Transverse colon (tissue), 4 donors: Measurements from ENCODE around the gene C20orf96. TPM values are rescaled to one million over a fixed set of nuclear protein-coding genes. Genes with fewer than 3 reads are reported as not detected.

Experiments
- DNase-seq: peaks from one replicate; pipeline ENCODE4 v3.0.0-alpha.2; 2019
- H3K27ac ChIP-seq, 4 donors: fragments of 200-600 bp; sonication (generic); 2 replicates each; pipeline ENCODE4 v1.5.1; 2016 to 2018; ENCODE audit warnings: inconsistent platforms in 4 of 4
- H3K27me3 ChIP-seq: fragments of 200-600 bp; sonication (generic); 2 replicates; pipeline ENCODE4 v1.5.1; 2017; ENCODE audit warnings: inconsistent platforms
- H3K36me3 ChIP-seq, 4 donors: fragments of 200-600 bp; sonication (generic); 2 replicates each; pipeline ENCODE4 v1.5.1; 2017 to 2019; ENCODE audit warnings: inconsistent platforms in 4 of 4
- H3K4me1 ChIP-seq, 4 donors: fragments of 200-600 bp; sonication (generic); 2 replicates each; pipeline ENCODE4 v1.5.1; 2017 to 2020; ENCODE audit warnings: inconsistent platforms in 4 of 4
- H3K4me3 ChIP-seq, 4 donors: fragments of 200-600 bp; sonication (generic); 1 replicate in 1 of 4; 2 replicates in 3 of 4; pipeline versions ENCODE4 v1.5.1 to v1.6.1; 2017 to 2019; ENCODE audit warnings: inconsistent platforms in 4 of 4
- H3K9me3 ChIP-seq, 2 donors: fragments of 200-600 bp; sonication (generic); 2 replicates each; pipeline ENCODE4 v1.5.1; 2017 to 2019; ENCODE audit warnings: inconsistent platforms in 2 of 2
- EP300 ChIP-seq: sonication (generic); formaldehyde crosslinking; IDR thresholded peaks from one replicate; pipeline ENCODE4 v1.6.1; 2017; ENCODE audit warnings: antibody characterized with exemption, low read depth
- POLR2A ChIP-seq: fragments of 450-650 bp; IDR thresholded peaks from one replicate; pipeline ENCODE4 v1.6.1; 2016; ENCODE audit warnings: antibody characterized with exemption, mild to moderate bottlenecking, moderate library complexity
- POLR2AphosphoS5 ChIP-seq, 3 donors: sonication (generic); formaldehyde crosslinking; IDR thresholded peaks; one replicate each; pipeline ENCODE4 v1.6.1; 2016; ENCODE audit warnings: antibody characterized with exemption in 3 of 3
- WGBS, 2 donors: methylation state at CpG; one replicate each; pipeline ENCODE4 v1.1.5; 2018; ENCODE audit warnings: low coverage in 1 of 2; 5-methylcytosine and 5-hydroxymethylcytosine counted together
- in situ Hi-C, 4 donors: fragments of 200-750 bp; cut with MboI; loops; one replicate each; pipeline versions ENCODE4 v1.15.0 to v1.15.1; 2017; ENCODE audit warnings: low sequenced_read_pairs in 3 of 4, low pct_ligation_motif_present in 1 of 4, low pct_unique_long_range_greater_than_20kb in 1 of 4
- intact Hi-C: fragments of 100-400 bp; cut with DNase I; formaldehyde crosslinking; loops from one replicate; pipeline ENCODE4 v1.15.1; 2023; ENCODE audit warnings: low total_unique reads
- total RNA-seq, 4 donors: library from RNA; depleted of rRNA; stranded (reverse); fragments of >200 nt; gene quantifications; one replicate each; pipeline ENCODE4 v1.1.0, GENCODE V29; 2016
- TF ChIP-seq, protein P1 (sequence below), 5 experiments: fragments of 200-600 bp in 3 of 5; fragments of 450-650 bp in 2 of 5; sonication (generic) in 3 of 5; IDR thresholded peaks; 1 replicate in 2 of 5; 2 replicates in 3 of 5; pipeline ENCODE4 v1.5.1; 2016 to 2017; ENCODE audit warnings: antibody characterized with exemption in 5 of 5, inconsistent platforms in 3 of 5, mild to moderate bottlenecking in 2 of 5, moderate library complexity in 1 of 5

C20orf96 gene
- total RNA-seq, 4 donors from 2014 or later = 3.0 to 97.3 (median 3.7) TPM

- Histone ChIP-seq H3K4me1 (peaks cover 0 to 12% (median 2%) of the 10 kb centered on the region in 4 donors), H3K4me3 (no peak overlapping the region), H3K36me3 (no peaks in the 10 kb centered on the region), H3K27ac (no peak overlapping the region), H3K27me3 (no peaks in the 10 kb centered on the region), H3K9me3 (no peaks in the 10 kb centered on the region)
- intact Hi-C loops = loop anchor here (10.0 kb wide), 1 partner anchor 54 kb away; the partner anchor contains the start of gene SOX12
- TF ChIP-seq, protein P1, sequence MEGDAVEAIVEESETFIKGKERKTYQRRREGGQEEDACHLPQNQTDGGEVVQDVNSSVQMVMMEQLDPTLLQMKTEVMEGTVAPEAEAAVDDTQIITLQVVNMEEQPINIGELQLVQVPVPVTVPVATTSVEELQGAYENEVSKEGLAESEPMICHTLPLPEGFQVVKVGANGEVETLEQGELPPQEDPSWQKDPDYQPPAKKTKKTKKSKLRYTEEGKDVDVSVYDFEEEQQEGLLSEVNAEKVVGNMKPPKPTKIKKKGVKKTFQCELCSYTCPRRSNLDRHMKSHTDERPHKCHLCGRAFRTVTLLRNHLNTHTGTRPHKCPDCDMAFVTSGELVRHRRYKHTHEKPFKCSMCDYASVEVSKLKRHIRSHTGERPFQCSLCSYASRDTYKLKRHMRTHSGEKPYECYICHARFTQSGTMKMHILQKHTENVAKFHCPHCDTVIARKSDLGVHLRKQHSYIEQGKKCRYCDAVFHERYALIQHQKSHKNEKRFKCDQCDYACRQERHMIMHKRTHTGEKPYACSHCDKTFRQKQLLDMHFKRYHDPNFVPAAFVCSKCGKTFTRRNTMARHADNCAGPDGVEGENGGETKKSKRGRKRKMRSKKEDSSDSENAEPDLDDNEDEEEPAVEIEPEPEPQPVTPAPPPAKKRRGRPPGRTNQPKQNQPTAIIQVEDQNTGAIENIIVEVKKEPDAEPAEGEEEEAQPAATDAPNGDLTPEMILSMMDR (IDR thresholded peaks at IDR 0.05) = no peak
- TF ChIP-seq POLR2AphosphoS5 (IDR thresholded peaks at IDR 0.05) (no peak), POLR2A (no peak), EP300 (no peak)
- in situ Hi-C loops = no loop called here
- no peak for DNase-seq
- 87 to 88% methylated on average over 3 to 4 of the region's 4 CpGs for WGBS, 2 donors
Observed at GRCh38 chr20:271069-271468, 19.5 kb downstream of the C20orf96 start.

GRCh38 chr20:270517-270916 is 20.0 kb downstream of the C20orf96 start:
- DNase-seq = no peak
- H3K36me3 ChIP-seq = no peaks in the 10 kb centered on the region
- intact Hi-C loops (loop anchor here (10.0 kb wide), 1 partner anchor 54 kb away; the partner anchor contains the start of gene SOX12), in situ Hi-C loops (no loop called here)
- H3K4me1 ChIP-seq = peaks cover 0 to 12% (median 2%) of the 10 kb centered on the region in 4 donors
- WGBS, 2 donors = 99% methylated on average over 5 of the region's 5 CpGs; no CpG with 5 or more reads in 1 of the 2 donors
- TF ChIP-seq EP300 = no peak
- TF ChIP-seq, protein P1 (IDR thresholded peaks at IDR 0.05) = no peak
- TF ChIP-seq POLR2A = no peak
- TF ChIP-seq POLR2AphosphoS5 (IDR thresholded peaks at IDR 0.05) = no peak
- H3K9me3 ChIP-seq = no peaks in the 10 kb centered on the region
- H3K27ac ChIP-seq = no peak overlapping the region
- H3K27me3 ChIP-seq = no peaks in the 10 kb centered on the region
- H3K4me3 ChIP-seq = no peak overlapping the region

- peaks cover 0 to 12% (median 2%) of the 10 kb centered on the region in 4 donors for H3K4me1 ChIP-seq
- peak overlapping the region; percentile 10 to 57 (median 33) for H3K4me3 ChIP-seq
- H3K27ac ChIP-seq = no peak overlapping the region
Observed at GRCh38 chr20:266596-267562, 23.7 kb downstream of the C20orf96 start.

DNA sequence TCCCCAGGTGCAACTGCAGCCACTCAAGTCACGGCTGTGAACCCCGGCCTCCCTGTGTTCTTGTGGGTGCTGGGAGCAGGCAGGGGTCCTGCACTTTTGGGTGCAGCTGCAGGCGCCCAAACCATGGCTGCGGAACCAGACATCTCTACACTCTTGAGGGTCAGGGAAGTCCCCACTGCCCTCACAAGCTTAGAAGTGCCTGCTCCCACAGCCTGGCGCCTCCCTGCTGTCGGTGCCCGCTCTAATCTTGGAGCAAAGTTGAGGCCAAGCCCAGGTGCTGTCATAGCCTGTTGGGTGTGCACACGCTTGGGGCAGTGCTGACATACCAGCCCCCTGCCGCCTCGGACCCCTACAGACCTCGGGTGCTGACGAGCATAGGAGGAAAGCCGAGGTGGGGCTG is 26.8 kb downstream of the C20orf96 start:
- Histone ChIP-seq H3K9me3 (no peaks in the 10 kb centered on the region), H3K4me1 (peaks cover 0 to 12% (median 2%) of the 10 kb centered on the region in 4 donors), H3K27me3 (no peaks in the 10 kb centered on the region), H3K36me3 (no peaks in the 10 kb centered on the region), H3K4me3 (no peak overlapping the region), H3K27ac (no peak overlapping the region)
- in situ Hi-C loops (no loop called here), intact Hi-C loops (no loop called here)
- WGBS, 2 donors = 74% methylated on average over 13 of the region's 13 CpGs; no CpG with 5 or more reads in 1 of the 2 donors
- no peak for DNase-seq
- TF ChIP-seq POLR2A = no peak
- TF ChIP-seq EP300 = no peak
- TF ChIP-seq POLR2AphosphoS5 (IDR thresholded peaks at IDR 0.05) = no peak
- TF ChIP-seq, protein P1 (IDR thresholded peaks at IDR 0.05) = no peak

More at GRCh38 chr20:266596-267562, 23.7 kb downstream of the C20orf96 start:
- intact Hi-C loops = no loop called here
- TF ChIP-seq EP300 = no peak
- TF ChIP-seq, protein P1 (IDR thresholded peaks at IDR 0.05) = peak; percentile 90 to 99 (median 94)
- no peaks in the 10 kb centered on the region for H3K36me3 ChIP-seq
- peak; percentile 92 for DNase-seq
- no peaks in the 10 kb centered on the region for H3K27me3 ChIP-seq
- H3K9me3 ChIP-seq = no peaks in the 10 kb centered on the region
- in situ Hi-C loops = no loop called here
- 9 to 15% methylated on average over 17 to 38 of the region's 43 CpGs for WGBS, 2 donors
